ENCODE data around the gene ADAMTS2. TPM values are rescaled to one million over a fixed set of nuclear protein-coding genes. Genes with fewer than 3 reads are reported as not detected.
"Not testable (repeated sequence)": the region's sequence is repeated elsewhere in the genome, so short reads cannot be mapped to it uniquely, and the experiment has no call there.

The ADAMTS2 gene
- total RNA-seq, 1 experiment from 2014 or later, result not detected

GRCh38 chr5:179218943-179219330 lies 126.3 kb downstream of the ADAMTS2 start:
- no TSS peak for BruUV-seq (replicated peaks)
- no peak for TF ChIP-seq CTCF (IDR thresholded peaks at IDR 0.05; ENCODE audit: unreplicated experiment)
- H3K4me1 Mint-ChIP-seq (ENCODE audit: low read depth, unreplicated experiment), result no peaks in the 10 kb centered on the region

DNA sequence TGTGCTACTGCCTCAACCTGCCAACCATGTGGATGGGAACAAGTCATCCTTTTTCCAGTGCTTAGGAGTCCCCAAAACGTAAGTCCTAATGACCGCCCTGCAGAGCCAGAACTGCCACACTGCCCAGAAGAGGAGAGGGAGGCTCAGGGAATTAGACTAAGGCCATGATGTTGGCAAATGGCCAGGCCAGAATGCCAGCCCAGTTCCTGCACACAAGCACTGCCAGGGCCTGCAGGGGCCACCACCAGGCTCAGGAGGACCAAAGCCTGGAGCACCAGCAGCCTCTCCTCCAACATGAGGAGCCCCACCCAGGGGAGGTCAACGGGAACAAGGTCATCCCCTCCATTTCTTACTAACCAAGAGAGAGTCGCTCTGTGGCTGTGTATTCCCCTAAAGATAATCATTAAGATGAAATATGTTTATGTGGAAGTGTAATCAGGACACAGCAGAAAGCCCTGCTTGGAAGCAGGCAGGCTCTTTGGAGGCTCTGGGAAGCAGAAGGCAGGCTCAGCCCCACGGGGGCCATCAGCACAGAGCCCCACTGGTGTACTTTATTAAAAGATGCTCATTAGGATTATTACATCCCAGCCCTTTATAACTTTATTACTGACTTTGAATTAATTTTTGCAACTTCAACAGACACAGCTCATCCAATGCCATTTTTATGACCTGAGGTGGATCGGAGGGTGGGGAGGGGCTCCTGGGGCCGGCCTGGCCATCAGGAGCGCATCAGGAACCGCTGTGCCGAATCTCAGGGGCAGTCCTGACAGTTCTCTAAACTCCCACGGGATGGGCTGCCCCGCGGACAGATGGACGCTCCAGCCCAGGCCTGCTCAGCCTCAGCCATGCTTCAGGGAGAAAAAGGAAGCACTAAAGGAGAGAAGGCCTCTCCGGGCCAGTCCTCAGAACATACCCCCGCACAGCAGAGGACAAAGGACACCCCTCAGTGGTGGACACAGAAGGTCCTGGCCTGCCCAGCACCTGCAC lies 127.0 kb downstream of the ADAMTS2 start:
- intact Hi-C loops (cut with micrococcal nuclease; ENCODE audit: unreplicated experiment), result no loop called here
- H3K27ac Mint-ChIP-seq (ENCODE audit: unreplicated experiment), result no peak overlapping the region
- H3K27me3 Mint-ChIP-seq (ENCODE audit: unreplicated experiment), result no peaks in the 10 kb centered on the region
- H3K36me3 Mint-ChIP-seq (ENCODE audit: insufficient read depth, unreplicated experiment), result peaks cover 3% of the 10 kb centered on the region
- BruUV-seq (replicated peaks), result no TSS peak
- DNase-seq, result no peak
- no peak overlapping the region for H3K4me3 Mint-ChIP-seq (ENCODE audit: low read depth, unreplicated experiment)
- no peak for TF ChIP-seq CTCF (IDR thresholded peaks at IDR 0.05; ENCODE audit: unreplicated experiment)
- no peaks in the 10 kb centered on the region for H3K4me1 Mint-ChIP-seq (ENCODE audit: low read depth, unreplicated experiment)
- CTCF ChIA-PET, result no interaction called here
- H3K9me3 Mint-ChIP-seq (ENCODE audit: low read depth, unreplicated experiment), result peaks cover 26% of the 10 kb centered on the region

More at GRCh38 chr5:179218943-179219330, 126.3 kb downstream of the ADAMTS2 start:
- H3K27ac Mint-ChIP-seq (ENCODE audit: unreplicated experiment), result no peak overlapping the region
- no peak for DNase-seq
- H3K27me3 Mint-ChIP-seq (ENCODE audit: unreplicated experiment), result no peaks in the 10 kb centered on the region
- peaks cover 30% of the 10 kb centered on the region for H3K9me3 Mint-ChIP-seq (ENCODE audit: low read depth, unreplicated experiment)
- intact Hi-C loops (cut with micrococcal nuclease; ENCODE audit: unreplicated experiment), result no loop called here
- CTCF ChIA-PET, result no interaction called here
- H3K4me3 Mint-ChIP-seq (ENCODE audit: low read depth, unreplicated experiment), result no peak overlapping the region
- peaks cover 3% of the 10 kb centered on the region for H3K36me3 Mint-ChIP-seq (ENCODE audit: insufficient read depth, unreplicated experiment)

DNA sequence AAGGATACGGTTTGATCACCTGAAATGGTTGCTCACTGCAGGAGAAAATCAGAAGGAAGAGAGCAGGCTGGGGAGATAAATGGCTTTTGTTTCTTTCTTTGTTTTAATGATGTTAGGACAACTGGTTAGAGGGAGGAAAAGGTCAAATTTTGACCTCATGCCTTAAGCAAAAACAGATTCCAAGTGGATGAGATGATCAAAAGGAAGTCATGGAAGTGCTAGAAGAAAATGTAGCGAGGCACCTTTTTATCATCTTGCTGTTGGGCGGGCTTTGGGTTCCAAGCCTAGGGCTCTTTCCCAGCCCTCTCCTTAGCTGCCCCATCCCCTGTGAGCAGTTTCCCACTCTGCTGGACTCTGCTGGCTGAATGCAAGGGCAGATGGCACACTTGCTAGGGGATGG lies 127.9 kb downstream of the ADAMTS2 start:
- no peak for TF ChIP-seq CTCF (IDR thresholded peaks at IDR 0.05; ENCODE audit: unreplicated experiment)
- Mint-ChIP-seq H3K9me3 (ENCODE audit: low read depth, unreplicated experiment) (peaks cover 21% of the 10 kb centered on the region), H3K27ac (ENCODE audit: unreplicated experiment) (no peak overlapping the region), H3K27me3 (ENCODE audit: unreplicated experiment) (no peaks in the 10 kb centered on the region), H3K4me3 (ENCODE audit: low read depth, unreplicated experiment) (no peak overlapping the region), H3K4me1 (ENCODE audit: low read depth, unreplicated experiment) (no peaks in the 10 kb centered on the region), H3K36me3 (ENCODE audit: insufficient read depth, unreplicated experiment) (no peaks in the 10 kb centered on the region)
- CTCF ChIA-PET, result no interaction called here
- intact Hi-C loops (cut with micrococcal nuclease; ENCODE audit: unreplicated experiment), result no loop called here
- no peak for DNase-seq
- no TSS peak for BruUV-seq (replicated peaks)

GRCh38 chr5:179216381-179216780 lies 128.9 kb downstream of the ADAMTS2 start:
- H3K27me3 Mint-ChIP-seq (ENCODE audit: unreplicated experiment); intact Hi-C loops (cut with micrococcal nuclease; ENCODE audit: unreplicated experiment); H3K4me3 Mint-ChIP-seq (ENCODE audit: low read depth, unreplicated experiment); H3K27ac Mint-ChIP-seq (ENCODE audit: unreplicated experiment); H3K36me3 Mint-ChIP-seq (ENCODE audit: insufficient read depth, unreplicated experiment); CTCF ChIA-PET; DNase-seq; BruUV-seq (replicated peaks); H3K4me1 Mint-ChIP-seq (ENCODE audit: low read depth, unreplicated experiment): not testable (repeated sequence)
- H3K9me3 Mint-ChIP-seq (ENCODE audit: low read depth, unreplicated experiment), result peaks cover 21% of the 10 kb centered on the region

DNA sequence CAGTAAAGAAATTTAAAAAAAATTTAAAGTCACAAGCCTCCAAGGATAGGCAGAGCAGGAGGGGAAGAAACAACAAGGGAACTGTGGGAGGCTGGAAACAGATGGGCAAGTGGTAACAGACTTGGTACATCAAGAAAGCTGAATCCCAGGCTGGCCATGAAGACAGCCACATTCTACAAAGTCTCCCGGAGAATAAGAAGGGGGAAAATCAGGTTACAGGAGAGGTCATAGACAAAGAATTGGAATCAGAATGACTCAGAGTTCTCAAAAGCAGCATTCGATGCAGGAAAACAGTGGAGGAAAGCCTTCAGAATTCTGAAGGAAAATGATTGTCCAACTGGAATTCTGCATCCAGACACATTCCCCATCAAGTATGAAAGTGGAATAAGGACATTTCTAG lies 129.7 kb downstream of the ADAMTS2 start:
- Mint-ChIP-seq H3K27ac (ENCODE audit: unreplicated experiment) (no peak overlapping the region), H3K4me1 (ENCODE audit: low read depth, unreplicated experiment) (no peaks in the 10 kb centered on the region), H3K4me3 (ENCODE audit: low read depth, unreplicated experiment) (no peak overlapping the region), H3K9me3 (ENCODE audit: low read depth, unreplicated experiment) (peaks cover 19% of the 10 kb centered on the region), H3K27me3 (ENCODE audit: unreplicated experiment) (no peaks in the 10 kb centered on the region), H3K36me3 (ENCODE audit: insufficient read depth, unreplicated experiment) (no peaks in the 10 kb centered on the region)
- CTCF ChIA-PET, result no interaction called here
- DNase-seq, result no peak
- TF ChIP-seq CTCF (IDR thresholded peaks at IDR 0.05; ENCODE audit: unreplicated experiment), result no peak
- intact Hi-C loops (cut with micrococcal nuclease; ENCODE audit: unreplicated experiment), result no loop called here
- no TSS peak for BruUV-seq (replicated peaks)
